K562 (cell line): ENCODE results near the gene WDR64. TPM values are rescaled to one million over a fixed set of nuclear protein-coding genes. Genes with fewer than 3 reads are reported as not detected.

Source experiments
- COPS2 ChIP-seq: fragments of 450-650 bp; conservative IDR thresholded peaks from 2 replicates; pipeline ENCODE4 v1.6.1; 2016; ENCODE audit warnings: mild to moderate bottlenecking, moderate library complexity
- E2F4 ChIP-seq: sonication (generic); formaldehyde crosslinking; IDR thresholded peaks from 2 replicates; pipeline ENCODE4 v1.8.0; 2022; ENCODE audit warnings: mild to moderate bottlenecking, low read depth, missing genetic modification reagents
- ELF1 ChIP-seq: fragments of 200-800 bp; sonication (Bioruptor generic); IDR thresholded peaks from 2 replicates; pipeline ENCODE4 v1.6.1; 2016; ENCODE audit warnings: missing genetic modification characterization, missing compliant biosample characterization
- MAFG ChIP-seq: fragments of 450-650 bp; conservative IDR thresholded peaks from 2 replicates; pipeline ENCODE4 v1.6.1; 2016; ENCODE audit warnings: missing genetic modification characterization, missing compliant biosample characterization
- MBD2 ChIP-seq: sonication (generic); IDR thresholded peaks from 2 replicates; pipeline ENCODE4 v1.6.1; 2016; ENCODE audit warnings: low read depth, borderline replicate concordance
- MCM3 ChIP-seq: fragments of 450-650 bp; IDR thresholded peaks from 2 replicates; pipeline ENCODE4 v1.6.1; 2016
- MXI1 ChIP-seq: IDR thresholded peaks from 2 replicates; pipeline ENCODE4 v1.6.1; 2011; ENCODE audit warnings: low read depth, mild to moderate bottlenecking, improper control_type of control experiment, low read length
- PHB2 ChIP-seq: fragments of 450-650 bp; IDR thresholded peaks from 2 replicates; pipeline ENCODE4 v1.6.1; 2017; ENCODE audit warnings: low read depth
- SOX6 ChIP-seq: fragments of 450-650 bp; IDR thresholded peaks from 2 replicates; pipeline ENCODE4 v1.6.1; 2014; ENCODE audit warnings: mild to moderate bottlenecking
- SRF ChIP-seq, 2 experiments: fragments of 250-450, 450-650 bp in 1 of 2; sonication (Bioruptor Pico) in 1 of 2; sonication (generic) in 1 of 2; formaldehyde crosslinking; IDR thresholded peaks; 2 replicates each; pipeline versions ENCODE4 v1.5.0 to v1.5.1; 2020 to 2022; ENCODE audit warnings: mild to moderate bottlenecking in 1 of 2, missing genetic modification reagents in 1 of 2
- TAF1 ChIP-seq: IDR thresholded peaks from 2 replicates; pipeline ENCODE4 v1.6.1; 2011; ENCODE audit warnings: mild to moderate bottlenecking, low read length, moderate library complexity; ENCODE audit not compliant: insufficient read depth, control insufficient read depth, severe bottlenecking; ENCODE audit errors: extremely low read depth
- TCFL5 ChIP-seq: fragments of 250-450 bp; sonication (Bioruptor Pico); conservative IDR thresholded peaks from 2 replicates; pipeline ENCODE4 v1.6.1; 2021; ENCODE audit warnings: mild to moderate bottlenecking, moderate library complexity, matching md5 sums
- ZNF24 ChIP-seq: fragments of 450-650 bp; IDR thresholded peaks from 2 replicates; pipeline ENCODE4 v1.6.1; 2016
- ZNF655 ChIP-seq: fragments of 250-450 bp; sonication (Bioruptor Pico); IDR thresholded peaks from 2 replicates; pipeline ENCODE4 v1.5.0; 2021
- polyA plus RNA-seq, 8 experiments: library from polyadenylated mRNA; depleted of rRNA in 4 of 8; stranded (reverse) in 5 of 8; unstranded in 3 of 8; fragments of >200 nt; fragmentation: Nextera tagmentation in 2 of 8; fragmentation: Illumina TruSeq in 1 of 8; extraction: Ambion mirVana in 2 of 8; extraction: Trizol in 1 of 8; gene quantifications; 2 replicates each; pipeline versions ENCODE4 v1.2.1 to v1.2.3, GENCODE V29; 2011 to 2014; ENCODE audit warnings: inconsistent platforms in 1 of 8, missing spikeins in 1 of 8
- total RNA-seq, 7 experiments: library from RNA; depleted of rRNA in 6 of 7; stranded (reverse); fragments of >200 nt in 6 of 7; fragmentation: Illumina TruSeq in 2 of 7; extraction: Trizol in 2 of 7; gene quantifications; 2 replicates each; pipeline versions ENCODE4 v1.2.1 to v1.2.3, GENCODE V29; 2011 to 2021; ENCODE audit warnings: low replicate concordance in 1 of 7
- TF ChIP-seq, protein P1 (sequence below): fragments of 450-650 bp; IDR thresholded peaks from 2 replicates; pipeline ENCODE4 v1.6.1; 2017; ENCODE audit warnings: antibody characterized with exemption
- TF ChIP-seq, protein P2 (sequence below): fragments of 250-450 bp; sonication (Bioruptor Pico); IDR thresholded peaks from 2 replicates; pipeline ENCODE4 v1.4.0; 2020; ENCODE audit warnings: mild to moderate bottlenecking, moderate library complexity
- TF ChIP-seq, protein P3 (sequence below): sonication (generic); formaldehyde crosslinking; IDR thresholded peaks from 2 replicates; pipeline ENCODE4 v1.4.0; 2020; ENCODE audit warnings: mild to moderate bottlenecking, missing genetic modification reagents
- TF ChIP-seq, protein P4 (sequence below): sonication (generic); formaldehyde crosslinking; IDR thresholded peaks from 2 replicates; pipeline ENCODE4 v1.8.0; 2022; ENCODE audit warnings: mild to moderate bottlenecking, missing genetic modification reagents, borderline replicate concordance

The WDR64 gene
- total and polyA plus RNA-seq, 9 of the 15 experiments (the other 6 are each of a cell fraction or from before 2014, with no cell fraction given) = 0.06 to 0.29 (median 0.19) TPM; not detected in 5

DNA sequence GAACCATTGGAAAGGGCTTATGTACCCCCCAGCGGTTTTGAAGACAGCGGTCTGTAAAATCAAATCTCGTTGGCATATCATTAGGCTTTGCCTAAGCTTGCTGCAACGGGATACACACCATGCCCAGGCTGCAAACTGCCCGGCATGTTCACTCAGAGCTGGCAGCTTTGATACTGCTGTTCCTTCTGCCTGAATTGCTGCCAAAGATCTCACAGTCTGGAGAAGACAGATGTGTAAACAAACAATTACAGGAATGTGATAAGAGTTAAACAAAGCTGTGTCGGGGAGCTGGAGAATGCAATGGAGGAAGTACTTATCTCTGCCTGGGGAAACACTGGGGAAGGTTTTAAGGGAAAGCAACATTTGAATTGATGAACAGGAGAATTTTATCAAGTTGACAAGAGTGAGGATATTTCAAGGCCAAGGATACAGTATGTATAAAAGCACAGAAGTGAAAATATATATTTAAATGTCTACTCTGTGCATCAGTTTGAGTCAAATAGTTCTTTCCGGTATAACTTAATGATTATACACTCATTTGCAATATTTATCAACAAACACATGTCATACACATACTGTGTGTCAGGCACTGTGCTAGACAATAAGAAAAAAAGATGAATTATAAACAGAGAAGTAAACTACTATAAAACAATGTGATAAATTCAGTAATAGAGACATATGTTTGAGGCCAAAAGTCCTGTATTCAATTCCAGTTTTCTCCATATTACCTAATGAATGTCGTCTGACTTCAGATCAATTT lies 41.8 kb upstream of the WDR64 start (continued):
- TF ChIP-seq SRF (CRISPR knock-in tag; IDR thresholded peaks at IDR 0.05) (no peak), PHB2 (no peak), TAF1 (no peak), MBD2 (no peak), ELF1 (no peak), ZNF24 (no peak), MAFG (tag) (no peak), SOX6 (peak; percentile 97), TCFL5 (CRISPR knock-in tag) (no peak), E2F4 (CRISPR knock-in tag) (no peak), MCM3 (no peak), COPS2 (no peak), MXI1 (no peak), ZNF655 (no peak)
- TF ChIP-seq, protein P1, sequence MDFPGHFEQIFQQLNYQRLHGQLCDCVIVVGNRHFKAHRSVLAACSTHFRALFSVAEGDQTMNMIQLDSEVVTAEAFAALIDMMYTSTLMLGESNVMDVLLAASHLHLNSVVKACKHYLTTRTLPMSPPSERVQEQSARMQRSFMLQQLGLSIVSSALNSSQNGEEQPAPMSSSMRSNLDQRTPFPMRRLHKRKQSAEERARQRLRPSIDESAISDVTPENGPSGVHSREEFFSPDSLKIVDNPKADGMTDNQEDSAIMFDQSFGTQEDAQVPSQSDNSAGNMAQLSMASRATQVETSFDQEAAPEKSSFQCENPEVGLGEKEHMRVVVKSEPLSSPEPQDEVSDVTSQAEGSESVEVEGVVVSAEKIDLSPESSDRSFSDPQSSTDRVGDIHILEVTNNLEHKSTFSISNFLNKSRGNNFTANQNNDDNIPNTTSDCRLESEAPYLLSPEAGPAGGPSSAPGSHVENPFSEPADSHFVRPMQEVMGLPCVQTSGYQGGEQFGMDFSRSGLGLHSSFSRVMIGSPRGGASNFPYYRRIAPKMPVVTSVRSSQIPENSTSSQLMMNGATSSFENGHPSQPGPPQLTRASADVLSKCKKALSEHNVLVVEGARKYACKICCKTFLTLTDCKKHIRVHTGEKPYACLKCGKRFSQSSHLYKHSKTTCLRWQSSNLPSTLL = no peak
- TF ChIP-seq, protein P2, sequence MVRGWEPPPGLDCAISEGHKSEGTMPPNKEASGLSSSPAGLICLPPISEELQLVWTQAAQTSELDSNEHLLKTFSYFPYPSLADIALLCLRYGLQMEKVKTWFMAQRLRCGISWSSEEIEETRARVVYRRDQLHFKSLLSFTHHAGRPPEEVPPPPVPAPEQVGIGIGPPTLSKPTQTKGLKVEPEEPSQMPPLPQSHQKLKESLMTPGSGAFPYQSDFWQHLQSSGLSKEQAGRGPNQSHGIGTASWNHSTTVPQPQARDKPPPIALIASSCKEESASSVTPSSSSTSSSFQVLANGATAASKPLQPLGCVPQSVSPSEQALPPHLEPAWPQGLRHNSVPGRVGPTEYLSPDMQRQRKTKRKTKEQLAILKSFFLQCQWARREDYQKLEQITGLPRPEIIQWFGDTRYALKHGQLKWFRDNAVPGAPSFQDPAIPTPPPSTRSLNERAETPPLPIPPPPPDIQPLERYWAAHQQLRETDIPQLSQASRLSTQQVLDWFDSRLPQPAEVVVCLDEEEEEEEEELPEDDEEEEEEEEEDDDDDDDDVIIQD (CRISPR knock-in tag) = no peak
- TF ChIP-seq, protein P3, sequence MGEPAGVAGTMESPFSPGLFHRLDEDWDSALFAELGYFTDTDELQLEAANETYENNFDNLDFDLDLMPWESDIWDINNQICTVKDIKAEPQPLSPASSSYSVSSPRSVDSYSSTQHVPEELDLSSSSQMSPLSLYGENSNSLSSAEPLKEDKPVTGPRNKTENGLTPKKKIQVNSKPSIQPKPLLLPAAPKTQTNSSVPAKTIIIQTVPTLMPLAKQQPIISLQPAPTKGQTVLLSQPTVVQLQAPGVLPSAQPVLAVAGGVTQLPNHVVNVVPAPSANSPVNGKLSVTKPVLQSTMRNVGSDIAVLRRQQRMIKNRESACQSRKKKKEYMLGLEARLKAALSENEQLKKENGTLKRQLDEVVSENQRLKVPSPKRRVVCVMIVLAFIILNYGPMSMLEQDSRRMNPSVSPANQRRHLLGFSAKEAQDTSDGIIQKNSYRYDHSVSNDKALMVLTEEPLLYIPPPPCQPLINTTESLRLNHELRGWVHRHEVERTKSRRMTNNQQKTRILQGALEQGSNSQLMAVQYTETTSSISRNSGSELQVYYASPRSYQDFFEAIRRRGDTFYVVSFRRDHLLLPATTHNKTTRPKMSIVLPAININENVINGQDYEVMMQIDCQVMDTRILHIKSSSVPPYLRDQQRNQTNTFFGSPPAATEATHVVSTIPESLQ (CRISPR knock-in tag) = no peak
- TF ChIP-seq, protein P4, sequence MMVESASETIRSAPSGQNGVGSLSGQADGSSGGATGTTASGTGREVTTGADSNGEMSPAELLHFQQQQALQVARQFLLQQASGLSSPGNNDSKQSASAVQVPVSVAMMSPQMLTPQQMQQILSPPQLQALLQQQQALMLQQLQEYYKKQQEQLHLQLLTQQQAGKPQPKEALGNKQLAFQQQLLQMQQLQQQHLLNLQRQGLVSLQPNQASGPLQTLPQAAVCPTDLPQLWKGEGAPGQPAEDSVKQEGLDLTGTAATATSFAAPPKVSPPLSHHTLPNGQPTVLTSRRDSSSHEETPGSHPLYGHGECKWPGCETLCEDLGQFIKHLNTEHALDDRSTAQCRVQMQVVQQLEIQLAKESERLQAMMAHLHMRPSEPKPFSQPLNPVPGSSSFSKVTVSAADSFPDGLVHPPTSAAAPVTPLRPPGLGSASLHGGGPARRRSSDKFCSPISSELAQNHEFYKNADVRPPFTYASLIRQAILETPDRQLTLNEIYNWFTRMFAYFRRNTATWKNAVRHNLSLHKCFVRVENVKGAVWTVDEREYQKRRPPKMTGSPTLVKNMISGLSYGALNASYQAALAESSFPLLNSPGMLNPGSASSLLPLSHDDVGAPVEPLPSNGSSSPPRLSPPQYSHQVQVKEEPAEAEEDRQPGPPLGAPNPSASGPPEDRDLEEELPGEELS (CRISPR knock-in tag) = no peak
